Measurements from ENCODE around the gene GDF2.

- TF ChIP-seq POLR2A (IDR thresholded peaks at IDR 0.05; ENCODE audit: low read length), result no peak
- TF ChIP-seq GATA1 (IDR thresholded peaks at IDR 0.05; ENCODE audit: low read depth, low read length), result no peak
Observed at GRCh38 chr10:47300429-47300931, 21.8 kb upstream of the GDF2 start.
